Ramos (cell line): Measurements from ENCODE around the gene SCRN3.
"Not testable (repeated sequence)": the region's sequence is repeated elsewhere in the genome, so short reads cannot be mapped to it uniquely, and the experiment has no call there.

ENCODE experiments used
- in situ Hi-C: fragments of 300-500 bp; cut with MboI; formaldehyde crosslinking; loops from one replicate; pipeline ENCODE4 v1.14.3; 2022; ENCODE audit warnings: low sequenced_read_pairs; ENCODE audit not compliant: unreplicated experiment

The SCRN3 gene

DNA sequence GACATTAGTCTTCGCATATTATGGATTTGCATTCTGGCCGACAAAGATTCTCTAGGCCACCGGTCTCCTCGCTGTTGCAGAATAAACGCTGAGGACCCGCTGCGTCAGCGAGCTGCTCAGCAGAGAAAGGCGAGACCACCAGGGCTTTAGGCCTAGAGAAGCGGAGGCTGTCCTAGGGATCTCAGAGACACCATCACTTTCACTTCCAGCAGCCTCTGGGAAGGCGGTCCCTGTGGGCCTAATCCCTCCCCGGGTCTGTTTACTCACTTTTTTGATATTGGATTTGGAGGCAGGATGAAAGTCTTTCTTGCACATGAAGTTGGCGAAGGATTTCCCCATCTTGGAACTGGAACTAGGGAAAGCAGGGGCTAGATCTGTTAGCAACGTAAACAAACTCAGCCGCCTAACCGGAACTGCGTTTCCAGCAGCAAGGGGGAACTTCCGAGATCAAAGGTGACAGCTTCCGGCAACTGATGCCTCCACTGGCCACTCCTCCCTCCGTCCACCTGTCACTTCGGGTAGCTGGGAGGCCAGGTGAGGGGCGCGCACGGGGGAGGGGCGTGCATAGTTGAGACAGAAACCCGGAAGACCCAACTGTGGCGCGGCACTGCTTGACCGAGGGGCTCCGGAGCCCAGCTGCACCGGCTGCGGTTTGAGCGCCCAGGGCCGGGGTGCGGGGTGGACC, at the start of gene SCRN3:
Gene SCRN3 (plus strand): TSS at position 447 of the 685 bp plus-strand sequence. CDS start 2,554 bp downstream, outside the sequence.
- in situ Hi-C loops = no loop called here

- in situ Hi-C loops = no loop called here
These were observed 45.5 kb upstream of the SCRN3 start for GRCh38 chr2:174350018-174350417.

DNA sequence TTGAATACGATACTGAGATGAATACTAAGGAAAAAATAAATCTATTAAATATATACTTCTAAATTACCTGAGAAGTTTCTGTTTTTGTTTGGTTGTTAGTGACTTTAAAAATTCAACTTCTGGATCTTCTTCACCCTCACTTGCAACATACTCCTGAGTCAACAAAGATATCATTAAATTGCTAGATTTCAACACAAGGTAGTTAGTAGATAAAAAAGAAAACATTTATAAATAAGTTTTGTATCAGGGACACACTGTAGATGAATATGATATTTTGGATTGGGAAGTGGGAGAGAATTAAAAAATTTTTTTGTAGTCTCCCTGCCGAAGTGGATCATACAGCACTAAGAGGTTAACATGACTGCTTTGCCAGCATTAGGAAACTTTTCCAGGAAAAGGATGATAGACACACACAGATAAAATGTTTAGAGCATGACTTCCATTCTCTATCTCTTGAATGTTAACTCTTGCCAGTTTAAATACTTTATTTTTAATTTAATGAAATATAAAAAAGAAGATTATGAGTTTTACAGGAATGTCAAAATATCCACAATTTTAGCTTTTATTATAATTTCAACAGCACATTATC, 44.8 kb upstream of the SCRN3 start:
- in situ Hi-C loops = no loop called here

- in situ Hi-C loops = no loop called here
These were observed 42.5 kb upstream of the SCRN3 start for GRCh38 chr2:174353004-174353403.

- in situ Hi-C loops = no loop called here
These were observed 39.2 kb upstream of the SCRN3 start for GRCh38 chr2:174356347-174356746.

- in situ Hi-C loops = not testable (repeated sequence)
These were observed 35.9 kb upstream of the SCRN3 start for GRCh38 chr2:174359663-174360062.

DNA sequence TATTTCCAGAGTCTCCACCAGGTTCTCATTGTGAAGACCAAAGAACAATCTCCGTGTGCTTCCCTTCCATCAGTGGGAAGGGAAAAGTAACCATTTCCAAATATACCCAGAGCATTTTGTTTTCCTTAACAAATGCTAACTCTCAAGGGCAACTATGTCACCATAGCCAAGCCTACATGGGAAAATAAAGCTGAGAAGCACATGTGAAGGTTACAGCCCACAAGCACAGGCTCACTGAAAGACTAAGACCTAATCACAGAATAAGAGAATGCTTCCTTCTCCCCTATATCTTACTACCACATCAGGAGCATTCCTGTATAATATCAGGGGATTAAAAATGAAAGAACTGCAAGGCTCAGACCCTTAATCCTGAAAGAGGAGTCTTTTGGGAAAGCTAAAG, 32.6 kb upstream of the SCRN3 start:
- in situ Hi-C loops = no loop called here

GRCh38 chr2:174363492-174364225, 31.9 kb upstream of the SCRN3 start:
- in situ Hi-C loops = not testable (repeated sequence)

- in situ Hi-C loops = no loop called here
These were observed 30.9 kb upstream of the SCRN3 start for GRCh38 chr2:174364628-174365027.

DNA sequence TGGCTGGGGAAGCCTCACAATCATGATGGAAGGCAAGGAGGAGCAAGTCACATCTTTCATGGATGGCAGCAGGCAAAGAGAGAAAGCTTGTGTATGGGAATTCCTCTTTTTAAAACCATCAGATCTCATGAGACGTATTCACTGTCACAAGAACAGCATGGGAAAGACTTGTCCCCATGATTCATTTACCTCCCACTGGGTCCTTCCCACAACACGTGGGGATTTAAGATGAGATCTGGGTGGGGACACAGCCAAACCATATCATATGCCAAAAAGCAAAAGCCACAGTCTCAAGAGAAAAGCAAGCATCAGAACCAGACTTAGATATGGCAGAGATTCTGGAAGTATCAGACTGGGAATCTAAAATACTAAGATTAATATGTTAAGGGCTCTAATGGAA, 30.0 kb upstream of the SCRN3 start:
- in situ Hi-C loops = no loop called here

DNA sequence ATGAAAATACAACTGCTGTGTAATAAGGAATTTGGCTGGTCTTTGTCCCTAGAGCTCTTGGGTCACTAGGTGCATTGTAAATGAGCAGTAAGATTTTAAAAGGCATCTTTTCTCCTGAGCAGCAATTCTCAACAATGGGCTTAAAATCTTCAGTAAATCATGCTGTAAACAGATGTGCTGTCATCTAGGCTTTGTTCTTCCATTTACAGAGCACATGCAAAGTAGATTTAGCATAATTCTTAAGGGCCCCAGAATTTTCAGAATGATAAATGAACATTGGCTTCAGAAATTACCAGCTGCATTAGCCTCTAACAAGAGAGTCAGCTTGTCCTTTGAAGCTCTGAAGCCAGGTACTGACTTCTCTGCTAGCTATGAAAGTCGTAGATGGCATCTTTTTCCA, 26.8 kb upstream of the SCRN3 start:
- in situ Hi-C loops = no loop called here

DNA sequence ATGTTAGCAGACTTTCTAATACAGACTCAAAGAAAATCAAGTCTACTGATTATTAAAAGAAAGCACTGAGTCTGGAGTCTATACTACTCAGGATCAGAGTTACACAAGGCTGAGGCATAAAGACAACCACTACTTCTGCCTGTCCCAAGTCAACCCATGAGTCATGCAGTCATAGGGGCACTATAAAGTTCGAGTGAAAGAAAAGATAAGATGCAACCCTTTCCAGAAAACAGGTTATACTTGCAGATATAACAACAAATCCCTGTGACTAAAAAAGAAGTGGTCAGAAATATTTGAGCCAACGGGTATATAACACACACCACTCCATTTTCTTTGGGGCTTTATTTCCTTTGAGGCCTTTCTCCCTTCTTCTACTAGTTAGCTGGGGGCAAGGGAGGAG, 18.6 kb upstream of the SCRN3 start:
- in situ Hi-C loops = no loop called here

GRCh38 chr2:174383796-174384195, 11.7 kb upstream of the SCRN3 start:
- in situ Hi-C loops = no loop called here

DNA sequence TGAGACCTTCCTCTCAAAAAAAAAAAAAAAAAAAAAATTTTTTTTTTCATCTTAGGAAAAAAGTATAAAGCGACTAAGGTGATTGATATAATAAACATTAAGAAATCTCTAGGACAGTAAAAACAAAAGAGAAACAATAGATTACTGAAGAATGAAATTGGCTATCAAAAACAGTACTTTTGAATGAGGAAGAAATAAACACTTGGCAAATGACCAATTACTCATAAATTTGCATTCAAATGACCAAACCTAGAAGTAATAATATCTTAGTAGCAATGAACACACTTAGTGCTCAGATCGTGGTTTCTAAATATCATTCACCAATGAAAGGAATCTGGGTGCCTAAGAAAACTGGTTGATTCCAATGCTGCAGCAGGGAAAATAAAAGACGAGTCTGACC, 10.3 kb upstream of the SCRN3 start:
- in situ Hi-C loops = no loop called here

DNA sequence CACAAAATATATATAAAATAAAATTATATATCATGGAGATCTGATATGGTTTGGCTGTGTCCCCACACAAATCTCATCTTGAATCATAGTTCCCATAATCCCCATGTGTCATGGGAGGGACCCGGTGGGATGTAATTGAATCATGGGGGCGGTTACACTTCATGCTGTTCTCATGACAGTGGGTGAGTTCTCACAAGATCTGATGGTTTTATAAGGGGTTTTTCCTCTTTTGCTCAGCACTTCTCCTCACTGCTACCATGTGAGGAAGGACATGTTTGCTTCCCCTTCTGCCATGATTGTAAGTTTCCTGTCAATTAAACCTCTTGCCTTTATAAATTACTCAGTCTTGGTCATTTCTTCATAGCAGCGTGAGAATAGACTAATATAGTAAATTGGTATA, 6.8 kb upstream of the SCRN3 start:
- in situ Hi-C loops = not testable (repeated sequence)

DNA sequence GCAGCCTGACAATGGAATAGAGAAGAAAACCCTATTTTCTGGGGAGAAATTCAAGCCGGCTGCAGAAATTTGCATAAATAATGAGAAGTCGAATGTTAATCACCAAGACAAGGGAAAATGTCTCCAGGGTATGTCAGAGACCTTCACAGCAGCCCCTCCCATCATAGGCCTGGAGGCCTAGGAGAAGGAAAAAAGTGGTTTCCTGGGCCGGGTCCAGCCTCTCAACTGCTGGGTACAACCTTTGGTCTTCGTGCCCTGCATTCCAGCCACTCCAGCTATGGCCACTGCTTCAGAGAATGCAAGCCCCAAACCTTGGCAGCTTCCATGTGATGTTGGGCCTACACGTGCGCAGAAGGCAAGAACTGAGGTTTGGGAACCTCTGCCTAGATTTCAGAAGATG, 6.0 kb upstream of the SCRN3 start:
- in situ Hi-C loops = no loop called here

- in situ Hi-C loops = not testable (repeated sequence)
These were observed 5.2 kb upstream of the SCRN3 start for GRCh38 chr2:174390303-174390702.

DNA sequence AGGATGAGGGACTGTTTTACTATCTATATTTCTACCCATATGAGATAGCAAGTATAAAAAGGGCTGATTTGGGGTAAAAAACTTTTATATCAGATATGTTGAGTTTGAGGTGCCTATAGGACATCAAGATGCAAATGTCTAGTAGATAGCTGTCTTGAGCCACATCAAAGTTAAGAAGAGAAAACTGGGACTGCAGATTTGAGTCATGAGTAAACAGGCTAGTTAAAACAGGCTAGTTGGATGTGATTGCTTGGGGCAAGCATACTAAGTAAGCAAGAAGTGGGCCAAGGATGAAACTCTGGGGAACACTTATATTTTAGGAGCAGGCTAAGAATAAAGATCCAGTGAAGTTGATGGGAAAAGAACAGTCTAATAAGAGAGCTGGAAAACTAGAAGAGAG, 2.8 kb upstream of the SCRN3 start:
- in situ Hi-C loops = no loop called here

- in situ Hi-C loops = no loop called here
These were observed 570 bp downstream of the SCRN3 start for GRCh38 chr2:174395969-174396630.

GRCh38 chr2:174397773-174398172, 2.2 kb downstream of the SCRN3 start:
- in situ Hi-C loops = no loop called here

DNA sequence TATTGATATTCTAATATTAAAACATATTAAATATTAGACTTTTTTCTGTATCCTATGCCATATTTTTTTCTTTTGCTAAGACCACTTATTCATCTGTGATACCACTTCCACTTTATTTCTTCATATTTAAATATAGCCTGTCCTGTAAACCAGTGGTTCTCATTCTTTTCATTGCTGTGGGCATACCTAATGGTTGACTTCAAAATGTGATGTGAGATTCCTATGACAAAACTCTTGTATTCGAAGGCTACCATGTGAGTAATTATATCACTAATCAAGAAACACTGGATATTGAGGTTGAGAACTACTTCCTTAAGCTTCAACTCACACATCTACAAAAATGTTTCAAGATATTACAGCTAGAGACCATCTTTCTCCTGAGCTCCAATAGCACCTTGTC, 3.6 kb downstream of the SCRN3 start:
- in situ Hi-C loops = no loop called here
